Cardiac fibroblast (primary cell): Measurements from ENCODE around the gene TRIM38.

ENCODE experiments used
- DNase-seq, 2 donors: peaks; one replicate each; pipeline versions ENCODE4 v3.0.0 to v3.0.0-alpha.2; 2010; ENCODE audit warnings: low read depth in 2 of 2
- H3K4me3 ChIP-seq, 2 donors: replicated peaks in 1 of 2; 1 replicate in 1 of 2; 2 replicates in 1 of 2; pipeline ENCODE4 v1.5.1; 2011; ENCODE audit warnings: low read depth in 2 of 2, low read length in 2 of 2, mild to moderate bottlenecking in 2 of 2, moderate library complexity in 1 of 2
- TF ChIP-seq, protein P1 (sequence below): IDR thresholded peaks from one replicate; pipeline ENCODE4 v1.5.1; 2011; ENCODE audit warnings: low read depth, mild to moderate bottlenecking, low read length, inconsistent platforms

TRIM38 gene

GRCh38 chr6:26029857-26030653 is 67.5 kb downstream of the TRIM38 start:
- TF ChIP-seq, protein P1, sequence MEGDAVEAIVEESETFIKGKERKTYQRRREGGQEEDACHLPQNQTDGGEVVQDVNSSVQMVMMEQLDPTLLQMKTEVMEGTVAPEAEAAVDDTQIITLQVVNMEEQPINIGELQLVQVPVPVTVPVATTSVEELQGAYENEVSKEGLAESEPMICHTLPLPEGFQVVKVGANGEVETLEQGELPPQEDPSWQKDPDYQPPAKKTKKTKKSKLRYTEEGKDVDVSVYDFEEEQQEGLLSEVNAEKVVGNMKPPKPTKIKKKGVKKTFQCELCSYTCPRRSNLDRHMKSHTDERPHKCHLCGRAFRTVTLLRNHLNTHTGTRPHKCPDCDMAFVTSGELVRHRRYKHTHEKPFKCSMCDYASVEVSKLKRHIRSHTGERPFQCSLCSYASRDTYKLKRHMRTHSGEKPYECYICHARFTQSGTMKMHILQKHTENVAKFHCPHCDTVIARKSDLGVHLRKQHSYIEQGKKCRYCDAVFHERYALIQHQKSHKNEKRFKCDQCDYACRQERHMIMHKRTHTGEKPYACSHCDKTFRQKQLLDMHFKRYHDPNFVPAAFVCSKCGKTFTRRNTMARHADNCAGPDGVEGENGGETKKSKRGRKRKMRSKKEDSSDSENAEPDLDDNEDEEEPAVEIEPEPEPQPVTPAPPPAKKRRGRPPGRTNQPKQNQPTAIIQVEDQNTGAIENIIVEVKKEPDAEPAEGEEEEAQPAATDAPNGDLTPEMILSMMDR: no peak
- H3K4me3 ChIP-seq: no peak overlapping the region
- DNase-seq: no peak

- H3K4me3 ChIP-seq: no peak overlapping the region
- no peak for DNase-seq
- TF ChIP-seq, protein P1: no peak
These were observed 68.1 kb downstream of the TRIM38 start for GRCh38 chr6:26030716-26031115.

- peak overlapping the region; percentile 65 to 70 for H3K4me3 ChIP-seq
- DNase-seq: peak in 1 of 2 donors; percentile 41
- TF ChIP-seq, protein P1: no peak
These were observed 68.6 kb downstream of the TRIM38 start for GRCh38 chr6:26031151-26031594.

GRCh38 chr6:26031595-26032339 is 69.2 kb downstream of the TRIM38 start:
- peak; percentile 96 to 98 for DNase-seq
- H3K4me3 ChIP-seq: peak overlapping the region; percentile 65 to 70
- TF ChIP-seq, protein P1: peak; percentile 31

GRCh38 chr6:26032340-26033084 is 69.9 kb downstream of the TRIM38 start:
- peak; percentile 71 to 75 for DNase-seq
- TF ChIP-seq, protein P1: no peak
- H3K4me3 ChIP-seq: peak overlapping the region; percentile 65 to 70

- TF ChIP-seq, protein P1: no peak
- peak; percentile 99 for DNase-seq
- H3K4me3 ChIP-seq: peak overlapping the region; percentile 65 to 70
These were observed 70.7 kb downstream of the TRIM38 start for GRCh38 chr6:26033085-26033940.
